GM12878 (cell line): ENCODE measurements around the gene ASB2. TPM values are rescaled to one million over a fixed set of nuclear protein-coding genes. Genes with fewer than 3 reads are reported as not detected.
A peak's percentile ranks its signal among the peaks of the same experiment; 100 is the strongest.

ENCODE experiments used
- BHLHE40 ChIP-seq, 2 experiments: fragments of 450-650 bp in 1 of 2; IDR thresholded peaks; 2 replicates each; pipeline ENCODE4 v1.6.1; 2011 to 2017; ENCODE audit warnings: low read depth in 2 of 2, borderline replicate concordance in 1 of 2, improper control_type of control experiment in 1 of 2, low read length in 1 of 2, mild to moderate bottlenecking in 1 of 2
- CEBPZ ChIP-seq: fragments of 150-350 bp; IDR thresholded peaks from 2 replicates; pipeline ENCODE4 v1.6.1; 2016; ENCODE audit warnings: low read depth, low read length
- CHD2 ChIP-seq: IDR thresholded peaks from 2 replicates; pipeline ENCODE4 v1.6.1; 2011; ENCODE audit warnings: low read depth, low read length, improper control_type of control experiment, borderline replicate concordance
- CREM ChIP-seq: IDR thresholded peaks from 2 replicates; pipeline ENCODE4 v1.6.1; 2014; ENCODE audit warnings: antibody characterized with exemption, low read depth
- EGR1 ChIP-seq, 2 experiments: IDR thresholded peaks; 1 replicate in 1 of 2; 2 replicates in 1 of 2; pipeline ENCODE4 v1.6.1; 2011 to 2012; ENCODE audit warnings: low read depth in 2 of 2, low read length in 2 of 2, borderline replicate concordance in 1 of 2, mild to moderate bottlenecking in 1 of 2, moderate library complexity in 1 of 2
- EP300 ChIP-seq, 2 experiments: fragments of 150-350 bp in 1 of 2; IDR thresholded peaks; 2 replicates each; pipeline ENCODE4 v1.6.1; 2011 to 2012; ENCODE audit warnings: low read depth in 2 of 2, low read length in 2 of 2, borderline replicate concordance in 1 of 2, improper control_type of control experiment in 1 of 2, inconsistent platforms in 1 of 2; ENCODE audit not compliant: control insufficient read depth in 1 of 2
- ESRRA ChIP-seq: IDR thresholded peaks from 2 replicates; pipeline ENCODE4 v1.6.1; 2012; ENCODE audit warnings: mild to moderate bottlenecking, low read length, improper control_type of control experiment
- FOXM1 ChIP-seq: IDR thresholded peaks from 2 replicates; pipeline ENCODE4 v1.6.1; 2012; ENCODE audit warnings: low read depth, mild to moderate bottlenecking, inconsistent platforms, low read length, moderate library complexity
- GATAD2B ChIP-seq: fragments of 450-650 bp; conservative IDR thresholded peaks from 2 replicates; pipeline ENCODE4 v1.6.1; 2017; ENCODE audit warnings: low read depth, mild to moderate bottlenecking, moderate library complexity
- MTA2 ChIP-seq: fragments of 450-650 bp; IDR thresholded peaks from 2 replicates; pipeline ENCODE4 v1.6.1; 2016; ENCODE audit warnings: low read depth, mild to moderate bottlenecking, moderate library complexity
- NR2F1 ChIP-seq: fragments of 450-650 bp; conservative IDR thresholded peaks from 2 replicates; pipeline ENCODE4 v1.6.1; 2017; ENCODE audit warnings: mild to moderate bottlenecking
- PAX5 ChIP-seq: IDR thresholded peaks from 2 replicates; pipeline ENCODE4 v1.6.1; 2011; ENCODE audit warnings: low read depth, low read length, borderline replicate concordance
- RCOR1 ChIP-seq: conservative IDR thresholded peaks from 2 replicates; pipeline ENCODE4 v1.6.1; 2012; ENCODE audit warnings: low read depth, low read length, improper control_type of control experiment
- RELB ChIP-seq: fragments of 450-650 bp; IDR thresholded peaks from 2 replicates; pipeline ENCODE4 v1.6.1; 2017; ENCODE audit warnings: low read depth, mild to moderate bottlenecking, moderate library complexity
- RUNX3 ChIP-seq: IDR thresholded peaks from 2 replicates; pipeline ENCODE4 v1.6.1; 2012; ENCODE audit warnings: low read length, inconsistent platforms
- SIX5 ChIP-seq: IDR thresholded peaks from 2 replicates; pipeline ENCODE4 v1.6.1; 2011; ENCODE audit warnings: mild to moderate bottlenecking, low read depth, low read length, moderate library complexity; ENCODE audit not compliant: severe bottlenecking
- STAT3 ChIP-seq: IDR thresholded peaks from 2 replicates; pipeline ENCODE4 v1.6.1; 2011; ENCODE audit warnings: low read depth, low read length, improper control_type of control experiment
- TBL1XR1 ChIP-seq: IDR thresholded peaks from 2 replicates; pipeline ENCODE4 v1.6.1; 2012; ENCODE audit warnings: low read depth, low read length, improper control_type of control experiment
- ZNF687 ChIP-seq: fragments of 450-650 bp; IDR thresholded peaks from 2 replicates; pipeline ENCODE4 v1.6.1; 2017; ENCODE audit warnings: mild to moderate bottlenecking, moderate library complexity
- polyA plus RNA-seq, 11 experiments: library from polyadenylated mRNA; depleted of rRNA in 4 of 11; unstranded in 6 of 11; stranded (reverse) in 5 of 11; fragments of >200 nt; fragmentation: Nextera tagmentation in 4 of 11; fragmentation: Illumina TruSeq in 1 of 11; extraction: Ambion mirVana in 4 of 11; extraction: Trizol in 1 of 11; gene quantifications; 1 replicate in 1 of 11; 2 replicates in 10 of 11; pipeline versions ENCODE4 v1.2.1 to v1.2.3, GENCODE V29; 2011 to 2016; ENCODE audit warnings: inconsistent platforms in 2 of 11, missing spikeins in 2 of 11, low read depth in 1 of 11
- total RNA-seq, 4 experiments: library from RNA; depleted of rRNA in 3 of 4; stranded (reverse); fragments of >200 nt in 3 of 4; fragmentation: Illumina TruSeq in 1 of 4; extraction: Trizol in 1 of 4; gene quantifications; 2 replicates each; pipeline versions ENCODE4 v1.2.1 to v1.2.3, GENCODE V29; 2013 to 2021

ASB2 gene
- total and polyA plus RNA-seq, 10 of the 15 experiments (the other 5 are each of a cell fraction or from before 2014, with no cell fraction given): 3.0 to 54.8 (median 33.5) TPM

GRCh38 chr14:93989939-93990338, 13.6 kb upstream of the ASB2 start (continued):
- TF ChIP-seq ZNF687 (peak; percentile 99), EP300 (IDR thresholded peaks at IDR 0.05; ENCODE audit: borderline replicate concordance in 1 of 2, control insufficient read depth in 1 of 2, low read depth in 2 of 2, low read length in 2 of 2) (peak; percentile 58 to 75; a peak in 1 of 4 replicates), RUNX3 (peak; percentile 79), CREM (peak; percentile 17; the same call in 1 of the 2 replicates), CEBPZ (no peak), CHD2 (0 out of 2 replicates have a peak, but pooled peaks have one; percentile 42), BHLHE40 (IDR thresholded peaks at IDR 0.05; ENCODE audit: borderline replicate concordance in 1 of 2, low read depth in 2 of 2, low read length in 1 of 2) (peak; percentile 53 to 55; a peak in 2 of 4 replicates), MTA2 (peak; percentile 77), SIX5 (no peak), EGR1 (IDR thresholded peaks at IDR 0.05; ENCODE audit: borderline replicate concordance in 1 of 2, low read depth in 2 of 2, low read length in 2 of 2) (no peak), NR2F1 (peak; percentile 97), RCOR1 (0 out of 2 replicates have a peak, but pooled peaks have one; percentile 59), GATAD2B (peak; percentile 47; the same call in 1 of the 2 replicates), RELB (peak; percentile 89; the same call in 1 of the 2 replicates), FOXM1 (peak; percentile 73; the same call in 1 of the 2 replicates), TBL1XR1 (peak; percentile 74; the same call in 1 of the 2 replicates), STAT3 (0 out of 2 replicates have a peak, but pooled peaks have one; percentile 77), PAX5 (peak; percentile 39; the same call in 1 of the 2 replicates), ESRRA (peak; percentile 95; the same call in 1 of the 2 replicates)
